Measurements from ENCODE around the gene REG4.

DNA sequence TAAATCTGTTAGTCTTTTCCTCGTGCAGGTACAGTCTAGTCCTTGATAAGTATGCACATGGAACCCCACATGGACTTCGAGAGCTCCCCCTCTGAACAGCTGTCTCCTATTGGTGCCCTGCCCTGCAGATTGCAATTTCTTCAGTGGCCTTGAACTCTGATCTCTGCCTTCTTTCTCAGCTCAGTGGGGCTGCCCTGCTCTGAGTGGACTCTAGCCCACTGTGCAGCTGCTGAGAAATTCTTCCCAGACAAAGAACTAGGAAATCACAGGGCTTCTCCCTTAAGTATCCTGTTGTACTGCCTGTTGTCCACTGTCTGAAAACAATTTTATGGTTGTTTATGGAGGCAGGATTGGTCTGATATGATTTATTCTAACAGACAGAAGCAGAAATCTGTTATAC, 46.9 kb upstream of the REG4 start:
- TF ChIP-seq, protein P1, sequence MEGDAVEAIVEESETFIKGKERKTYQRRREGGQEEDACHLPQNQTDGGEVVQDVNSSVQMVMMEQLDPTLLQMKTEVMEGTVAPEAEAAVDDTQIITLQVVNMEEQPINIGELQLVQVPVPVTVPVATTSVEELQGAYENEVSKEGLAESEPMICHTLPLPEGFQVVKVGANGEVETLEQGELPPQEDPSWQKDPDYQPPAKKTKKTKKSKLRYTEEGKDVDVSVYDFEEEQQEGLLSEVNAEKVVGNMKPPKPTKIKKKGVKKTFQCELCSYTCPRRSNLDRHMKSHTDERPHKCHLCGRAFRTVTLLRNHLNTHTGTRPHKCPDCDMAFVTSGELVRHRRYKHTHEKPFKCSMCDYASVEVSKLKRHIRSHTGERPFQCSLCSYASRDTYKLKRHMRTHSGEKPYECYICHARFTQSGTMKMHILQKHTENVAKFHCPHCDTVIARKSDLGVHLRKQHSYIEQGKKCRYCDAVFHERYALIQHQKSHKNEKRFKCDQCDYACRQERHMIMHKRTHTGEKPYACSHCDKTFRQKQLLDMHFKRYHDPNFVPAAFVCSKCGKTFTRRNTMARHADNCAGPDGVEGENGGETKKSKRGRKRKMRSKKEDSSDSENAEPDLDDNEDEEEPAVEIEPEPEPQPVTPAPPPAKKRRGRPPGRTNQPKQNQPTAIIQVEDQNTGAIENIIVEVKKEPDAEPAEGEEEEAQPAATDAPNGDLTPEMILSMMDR (IDR thresholded peaks at IDR 0.05): no peak
- no peak for TF ChIP-seq POLR2A (IDR thresholded peaks at IDR 0.05)
